Subcutaneous abdominal adipose tissue (tissue), 5 donors: Measurements from ENCODE around the gene PLOD1.

ENCODE experiments used
- H3K27ac ChIP-seq: one replicate; pipeline ENCODE4 v1.7.0; 2013; ENCODE audit warnings: low read depth, mild to moderate bottlenecking, inconsistent platforms, low read length, moderate library complexity
- H3K27me3 ChIP-seq, 5 donors: one replicate each; pipeline ENCODE4 v1.7.0; 2013; ENCODE audit warnings: low read length in 5 of 5, inconsistent platforms in 1 of 5; ENCODE audit not compliant: control insufficient read depth in 5 of 5, insufficient read depth in 4 of 5
- H3K36me3 ChIP-seq, 5 donors: one replicate each; pipeline ENCODE4 v1.7.0; 2013; ENCODE audit warnings: low read length in 5 of 5; ENCODE audit not compliant: control insufficient read depth in 5 of 5, insufficient read depth in 5 of 5
- H3K4me1 ChIP-seq, 5 donors: one replicate each; pipeline ENCODE4 v1.7.0; 2013; ENCODE audit warnings: low read length in 5 of 5, mild to moderate bottlenecking in 3 of 5, moderate library complexity in 1 of 5; ENCODE audit not compliant: control insufficient read depth in 5 of 5, insufficient read depth in 5 of 5
- H3K4me3 ChIP-seq, 5 donors: one replicate each; pipeline ENCODE4 v1.7.0; 2013; ENCODE audit warnings: low read length in 5 of 5, low read depth in 1 of 5
- H3K9ac ChIP-seq, 5 donors: one replicate each; pipeline ENCODE4 v1.7.0; 2013; ENCODE audit warnings: low read length in 5 of 5, mild to moderate bottlenecking in 4 of 5, moderate library complexity in 3 of 5
- H3K9me3 ChIP-seq, 5 donors: one replicate each; pipeline ENCODE4 v1.7.0; 2013; ENCODE audit warnings: low read length in 5 of 5; ENCODE audit not compliant: control insufficient read depth in 5 of 5
- donor health status: healthy.
- donor health status: healthy.
- donor health status: healthy.
- donor health status: healthy.
- donor health status: healthy.

Gene PLOD1

GRCh38 chr1:11982010-11982392 lies 47.5 kb downstream of the PLOD1 start:
- Histone ChIP-seq H3K4me1 (peaks cover 3 to 57% (median 43%) of the 10 kb centered on the region in 5 donors), H3K27ac (no peak overlapping the region), H3K4me3 (no peak overlapping the region), H3K36me3 (peaks cover 3 to 47% (median 37%) of the 10 kb centered on the region in 5 donors), H3K9ac (peak overlapping the region in 2 of 5 donors; percentile 8 to 92), H3K27me3 (no peaks in the 10 kb centered on the region), H3K9me3 (no peaks in the 10 kb centered on the region)

- H3K36me3 ChIP-seq, result peaks cover 3 to 55% (median 41%) of the 10 kb centered on the region in 5 donors
- H3K9ac ChIP-seq, result no peak overlapping the region
- H3K27me3 ChIP-seq, result no peaks in the 10 kb centered on the region
- peaks cover 2 to 48% (median 33%) of the 10 kb centered on the region in 5 donors for H3K4me1 ChIP-seq
- no peaks in the 10 kb centered on the region for H3K9me3 ChIP-seq
- no peak overlapping the region for H3K27ac ChIP-seq
- no peak overlapping the region for H3K4me3 ChIP-seq
Measured at GRCh38 chr1:11984121-11984520, 49.6 kb downstream of the PLOD1 start.

- no peak overlapping the region for H3K27ac ChIP-seq
Measured at GRCh38 chr1:11984576-11984975, 50.1 kb downstream of the PLOD1 start.

GRCh38 chr1:11985171-11985570 lies 50.7 kb downstream of the PLOD1 start:
- no peak overlapping the region for H3K27ac ChIP-seq
- no peaks in the 10 kb centered on the region for H3K9me3 ChIP-seq
- H3K4me3 ChIP-seq, result no peak overlapping the region
- H3K36me3 ChIP-seq, result peaks cover 6 to 65% (median 51%) of the 10 kb centered on the region in 5 donors
- no peaks in the 10 kb centered on the region for H3K27me3 ChIP-seq
- peaks cover 2 to 47% (median 31%) of the 10 kb centered on the region in 5 donors for H3K4me1 ChIP-seq
- H3K9ac ChIP-seq, result no peak overlapping the region

More at GRCh38 chr1:11984576-11984975, 50.1 kb downstream of the PLOD1 start:
- no peaks in the 10 kb centered on the region for H3K9me3 ChIP-seq
- H3K36me3 ChIP-seq, result peaks cover 6 to 59% (median 45%) of the 10 kb centered on the region in 5 donors
- peaks cover 2 to 44% (median 29%) of the 10 kb centered on the region in 5 donors for H3K4me1 ChIP-seq
- H3K9ac ChIP-seq, result no peak overlapping the region
- H3K4me3 ChIP-seq, result no peak overlapping the region
- no peaks in the 10 kb centered on the region for H3K27me3 ChIP-seq

- H3K27me3 ChIP-seq, result no peaks in the 10 kb centered on the region
- H3K9ac ChIP-seq, result peak overlapping the region in 1 of 5 donors; percentile 14
- H3K36me3 ChIP-seq, result peaks cover 6 to 72% (median 57%) of the 10 kb centered on the region in 5 donors
- H3K4me3 ChIP-seq, result peak overlapping the region in 1 of 5 donors; percentile 25
- no peaks in the 10 kb centered on the region for H3K9me3 ChIP-seq
- no peak overlapping the region for H3K27ac ChIP-seq
- H3K4me1 ChIP-seq, result peaks cover 2 to 50% (median 31%) of the 10 kb centered on the region in 5 donors
Measured at GRCh38 chr1:11985851-11986250, 51.3 kb downstream of the PLOD1 start.

- H3K9me3 ChIP-seq, result no peaks in the 10 kb centered on the region
- no peak overlapping the region for H3K4me3 ChIP-seq
- no peak overlapping the region for H3K9ac ChIP-seq
- H3K36me3 ChIP-seq, result peaks cover 17 to 74% (median 60%) of the 10 kb centered on the region in 5 donors
- H3K27me3 ChIP-seq, result no peaks in the 10 kb centered on the region
- H3K4me1 ChIP-seq, result peaks cover 0 to 34% (median 13%) of the 10 kb centered on the region in 5 donors
- peak overlapping the region; percentile 55 for H3K27ac ChIP-seq
Measured at GRCh38 chr1:11989669-11990068, 55.2 kb downstream of the PLOD1 start.

- Histone ChIP-seq H3K27ac (peak overlapping the region; percentile 55), H3K27me3 (no peaks in the 10 kb centered on the region), H3K4me3 (no peak overlapping the region), H3K36me3 (peaks cover 17 to 78% (median 63%) of the 10 kb centered on the region in 5 donors), H3K4me1 (peaks cover 0 to 28% (median 13%) of the 10 kb centered on the region in 5 donors), H3K9ac (peak overlapping the region in 2 of 5 donors; percentile 6 to 17), H3K9me3 (no peaks in the 10 kb centered on the region)
Measured at GRCh38 chr1:11990303-11991032, 56.0 kb downstream of the PLOD1 start.

- no peak overlapping the region for H3K4me3 ChIP-seq
Measured at GRCh38 chr1:11991969-11992676, 57.6 kb downstream of the PLOD1 start.

GRCh38 chr1:11997081-11997850 lies 62.7 kb downstream of the PLOD1 start:
- Histone ChIP-seq H3K9ac (no peak overlapping the region), H3K9me3 (no peaks in the 10 kb centered on the region), H3K36me3 (peaks cover 14 to 91% (median 78%) of the 10 kb centered on the region in 5 donors), H3K4me1 (no peaks in the 10 kb centered on the region), H3K4me3 (no peak overlapping the region), H3K27me3 (no peaks in the 10 kb centered on the region), H3K27ac (no peak overlapping the region)

More at GRCh38 chr1:11991969-11992676, 57.6 kb downstream of the PLOD1 start:
- Histone ChIP-seq H3K4me1 (peaks cover 0 to 18% (median 3%) of the 10 kb centered on the region in 5 donors), H3K27me3 (no peaks in the 10 kb centered on the region), H3K9ac (no peak overlapping the region), H3K36me3 (peaks cover 17 to 80% (median 70%) of the 10 kb centered on the region in 5 donors), H3K27ac (no peak overlapping the region), H3K9me3 (no peaks in the 10 kb centered on the region)
